HepG2 (cell line): Measurements from ENCODE around the gene R3HDM4. TPM values are rescaled to one million over a fixed set of nuclear protein-coding genes. Genes with fewer than 3 reads are reported as not detected.

Experiments used
- ATAC-seq: fragments of 200-7000 bp; cut with Tn5 transposase; 3 replicates; pipeline ENCODE4 v1.9.1; 2020; ENCODE audit warnings: mild to moderate bottlenecking, moderate library complexity
- BruUV-seq: library from RNA; stranded (reverse); fragments of 400-500 nt; replicated peaks from 2 replicates; lab custom pipeline; 2021; lab: Mats Ljungman, UMichigan
- CTCF ChIA-PET: fragments of 300-600 bp; formaldehyde crosslinking; extraction: SDS; loops from one replicate; lab custom pipeline; 2021; ENCODE audit warnings: low total read pairs, inconsistent platforms, low intra/inter-chr PET ratio; lab: Yijun Ruan, JAX
- POLR2A ChIA-PET: fragments of 350-600 bp; sonication (Branson Sonifier 250); formaldehyde crosslinking; loops from one replicate; lab custom pipeline; 2020; ENCODE audit warnings: antibody characterized with exemption, inconsistent platforms; lab: Yijun Ruan, JAX
- DNase-seq: peaks from one replicate; pipeline ENCODE4 v3.0.0-alpha.2; 2015; ENCODE audit warnings: low spot score
- FAIRE-seq: peaks from 3 replicates; lab custom pipeline; 2011; peaks lifted over from hg19 to GRCh38; lab: Jason Lieb, UNC
- H2AFZ ChIP-seq: one replicate; pipeline ENCODE4 v1.6.1; 2011; ENCODE audit warnings: low read length, inconsistent platforms
- H3K27ac ChIP-seq: fragments of 300-600 bp; 3 replicates; pipeline ENCODE4 v1.8.0; 2011; ENCODE audit warnings: mixed run types, mild to moderate bottlenecking, mixed read lengths, low read length, inconsistent platforms; ENCODE audit not compliant: insufficient read depth; ENCODE audit errors: extremely low read length
- H3K27me3 ChIP-seq, 2 experiments: fragments of 200-600 bp in 1 of 2; 2 replicates in 1 of 2; 3 replicates in 1 of 2; pipeline versions ENCODE4 v1.6.0 to v1.8.0; 2011; ENCODE audit warnings: low read length in 2 of 2, mild to moderate bottlenecking in 2 of 2, moderate library complexity in 2 of 2, inconsistent platforms in 1 of 2; ENCODE audit not compliant: insufficient read depth in 2 of 2, control insufficient read depth in 1 of 2
- H3K36me3 ChIP-seq, 2 experiments: fragments of 200-600 bp in 1 of 2; replicated peaks in 1 of 2; 2 replicates in 1 of 2; 3 replicates in 1 of 2; pipeline versions ENCODE4 v1.5.1 to v1.8.0; 2011; ENCODE audit warnings: low read length in 2 of 2, inconsistent platforms in 1 of 2; ENCODE audit not compliant: insufficient read depth in 2 of 2, control insufficient read depth in 1 of 2
- H3K4me1 ChIP-seq: 2 replicates; pipeline ENCODE4 v1.5.1; 2012; ENCODE audit warnings: low read length, inconsistent platforms; ENCODE audit not compliant: insufficient read depth
- H3K4me2 ChIP-seq: 2 replicates; pipeline ENCODE4 v1.6.0; 2011; ENCODE audit warnings: low read depth, low read length, inconsistent platforms
- H3K4me3 ChIP-seq, 3 experiments: fragments of 200-600 bp in 1 of 3; sonication (generic), shearing (Covaris generic) in 1 of 3; replicated peaks in 1 of 3; 2 replicates each; pipeline ENCODE4 v1.5.1; 2011 to 2016; ENCODE audit warnings: low read length in 3 of 3, inconsistent platforms in 2 of 3, low read depth in 2 of 3, mild to moderate bottlenecking in 2 of 3, control low read depth in 1 of 3, mixed read lengths in 1 of 3; ENCODE audit not compliant: insufficient read depth in 1 of 3
- H3K79me2 ChIP-seq: one replicate; pipeline ENCODE4 v1.6.1; 2011; ENCODE audit warnings: low read length, inconsistent platforms; ENCODE audit not compliant: insufficient read depth
- H3K9ac ChIP-seq: 2 replicates; pipeline ENCODE4 v1.6.0; 2011; ENCODE audit warnings: mild to moderate bottlenecking, low read depth, low read length, inconsistent platforms; ENCODE audit not compliant: insufficient read depth
- H3K9me3 ChIP-seq: 2 replicates; pipeline ENCODE4 v1.5.1; 2012; ENCODE audit warnings: mild to moderate bottlenecking, low read length
- H4K20me1 ChIP-seq: 2 replicates; pipeline ENCODE4 v1.6.0; 2011; ENCODE audit warnings: inconsistent platforms, mild to moderate bottlenecking, low read length, moderate library complexity; ENCODE audit not compliant: insufficient read depth
- ATF5 ChIP-seq: sonication (generic); formaldehyde crosslinking; IDR thresholded peaks from 2 replicates; pipeline ENCODE4 v1.4.0; 2020; ENCODE audit warnings: mild to moderate bottlenecking, low read depth, missing genetic modification reagents
- ELF3 ChIP-seq: IDR thresholded peaks from 2 replicates; pipeline ENCODE4 v1.6.1; 2016; ENCODE audit warnings: missing genetic modification reagents, missing compliant biosample characterization
- ZNF784 ChIP-seq: sonication (generic); formaldehyde crosslinking; IDR thresholded peaks from 2 replicates; pipeline ENCODE4 v1.5.1; 2020; ENCODE audit warnings: missing genetic modification reagents, mild to moderate bottlenecking, borderline replicate concordance
- ZSCAN20 ChIP-seq: sonication (generic); formaldehyde crosslinking; IDR thresholded peaks from 2 replicates; pipeline ENCODE4 v1.4.0; 2020; ENCODE audit warnings: missing genetic modification reagents, mild to moderate bottlenecking, borderline replicate concordance
- WGBS: methylation state at CpG from one replicate; pipeline ENCODE4 v1.1.6; 2017; ENCODE audit warnings: low lambda C conversion rate; 5-methylcytosine and 5-hydroxymethylcytosine counted together
- in situ Hi-C: cut with HindIII; loops from 2 replicates; pipeline ENCODE4 v1.10.0; 2017; ENCODE audit warnings: low pct_unique_long_range_greater_than_20kb; ENCODE audit not compliant: extremely low pct_ligation_motif_present
- intact Hi-C: fragments of 100-400 bp; cut with micrococcal nuclease; formaldehyde crosslinking; loops from one replicate; pipeline ENCODE4 v1.10.0; 2022; ENCODE audit not compliant: unreplicated experiment
- polyA plus RNA-seq, 8 experiments: library from polyadenylated mRNA; depleted of rRNA in 3 of 8; stranded (reverse) in 7 of 8; unstranded in 1 of 8; fragments of >200 nt; fragmentation: Illumina TruSeq in 4 of 8; extraction: Trizol in 4 of 8; gene quantifications; 2 replicates each; pipeline versions ENCODE4 v1.2.1 to v1.2.3, GENCODE V29; 2011 to 2016; ENCODE audit warnings: low read depth in 4 of 8, missing spikeins in 1 of 8, mixed read lengths in 1 of 8; ENCODE audit not compliant: insufficient read depth in 1 of 8
- total RNA-seq, 5 experiments: library from RNA; depleted of rRNA; stranded (reverse); fragments of >200 nt; fragmentation: Illumina TruSeq; extraction: Trizol; gene quantifications; 2 replicates each; pipeline ENCODE4 v1.2.3, GENCODE V29; 2016; ENCODE audit warnings: low read depth in 1 of 5
- TF ChIP-seq, protein P1 (sequence below): IDR thresholded peaks from 2 replicates; pipeline ENCODE4 v1.6.1; 2016; ENCODE audit warnings: low read depth, missing genetic modification reagents, missing compliant biosample characterization

Gene R3HDM4
- total and polyA plus RNA-seq, 2 of the 13 experiments (the other 11 are each of a cell fraction or from before 2014, with no cell fraction given) = 26.2 to 26.9 TPM

DNA sequence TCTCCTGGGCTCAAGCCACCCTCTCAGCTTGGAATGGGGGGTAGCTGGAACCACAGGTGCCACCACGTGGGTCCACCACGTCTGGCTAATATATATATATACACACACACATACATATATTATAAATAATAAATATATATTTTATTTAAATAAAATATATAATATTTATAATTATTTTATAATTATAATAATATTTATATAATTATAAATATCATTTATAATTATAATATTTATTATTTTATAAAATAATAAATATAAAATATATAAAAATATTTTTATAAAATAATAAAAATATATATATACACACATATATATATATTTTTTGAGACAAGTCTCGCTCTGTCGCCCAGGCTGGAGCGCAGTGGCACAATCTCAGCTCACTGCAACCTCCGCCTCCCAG lies 58.5 kb downstream of the R3HDM4 start:
- no peaks in the 10 kb centered on the region for H3K79me2 ChIP-seq
- ChIA-PET CTCF (no interaction called here), POLR2A (no interaction called here)
- FAIRE-seq = no peak
- WGBS = 62% methylated on average over 6 of the region's 6 CpGs
- TF ChIP-seq ZNF784 (CRISPR knock-in tag) (no peak), ATF5 (no peak), ZSCAN20 (no peak), ELF3 (CRISPR knock-in tag) (no peak)
- TF ChIP-seq, protein P1, sequence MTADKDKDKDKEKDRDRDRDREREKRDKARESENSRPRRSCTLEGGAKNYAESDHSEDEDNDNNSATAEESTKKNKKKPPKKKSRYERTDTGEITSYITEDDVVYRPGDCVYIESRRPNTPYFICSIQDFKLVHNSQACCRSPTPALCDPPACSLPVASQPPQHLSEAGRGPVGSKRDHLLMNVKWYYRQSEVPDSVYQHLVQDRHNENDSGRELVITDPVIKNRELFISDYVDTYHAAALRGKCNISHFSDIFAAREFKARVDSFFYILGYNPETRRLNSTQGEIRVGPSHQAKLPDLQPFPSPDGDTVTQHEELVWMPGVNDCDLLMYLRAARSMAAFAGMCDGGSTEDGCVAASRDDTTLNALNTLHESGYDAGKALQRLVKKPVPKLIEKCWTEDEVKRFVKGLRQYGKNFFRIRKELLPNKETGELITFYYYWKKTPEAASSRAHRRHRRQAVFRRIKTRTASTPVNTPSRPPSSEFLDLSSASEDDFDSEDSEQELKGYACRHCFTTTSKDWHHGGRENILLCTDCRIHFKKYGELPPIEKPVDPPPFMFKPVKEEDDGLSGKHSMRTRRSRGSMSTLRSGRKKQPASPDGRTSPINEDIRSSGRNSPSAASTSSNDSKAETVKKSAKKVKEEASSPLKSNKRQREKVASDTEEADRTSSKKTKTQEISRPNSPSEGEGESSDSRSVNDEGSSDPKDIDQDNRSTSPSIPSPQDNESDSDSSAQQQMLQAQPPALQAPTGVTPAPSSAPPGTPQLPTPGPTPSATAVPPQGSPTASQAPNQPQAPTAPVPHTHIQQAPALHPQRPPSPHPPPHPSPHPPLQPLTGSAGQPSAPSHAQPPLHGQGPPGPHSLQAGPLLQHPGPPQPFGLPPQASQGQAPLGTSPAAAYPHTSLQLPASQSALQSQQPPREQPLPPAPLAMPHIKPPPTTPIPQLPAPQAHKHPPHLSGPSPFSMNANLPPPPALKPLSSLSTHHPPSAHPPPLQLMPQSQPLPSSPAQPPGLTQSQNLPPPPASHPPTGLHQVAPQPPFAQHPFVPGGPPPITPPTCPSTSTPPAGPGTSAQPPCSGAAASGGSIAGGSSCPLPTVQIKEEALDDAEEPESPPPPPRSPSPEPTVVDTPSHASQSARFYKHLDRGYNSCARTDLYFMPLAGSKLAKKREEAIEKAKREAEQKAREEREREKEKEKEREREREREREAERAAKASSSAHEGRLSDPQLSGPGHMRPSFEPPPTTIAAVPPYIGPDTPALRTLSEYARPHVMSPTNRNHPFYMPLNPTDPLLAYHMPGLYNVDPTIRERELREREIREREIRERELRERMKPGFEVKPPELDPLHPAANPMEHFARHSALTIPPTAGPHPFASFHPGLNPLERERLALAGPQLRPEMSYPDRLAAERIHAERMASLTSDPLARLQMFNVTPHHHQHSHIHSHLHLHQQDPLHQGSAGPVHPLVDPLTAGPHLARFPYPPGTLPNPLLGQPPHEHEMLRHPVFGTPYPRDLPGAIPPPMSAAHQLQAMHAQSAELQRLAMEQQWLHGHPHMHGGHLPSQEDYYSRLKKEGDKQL (CRISPR knock-in tag) = no peak
- intact Hi-C loops = no loop called here
- H2AFZ ChIP-seq = no peak overlapping the region
- DNase-seq = no peak
- H3K4me1 ChIP-seq = peaks cover 23% of the 10 kb centered on the region
- H4K20me1 ChIP-seq = no peaks in the 10 kb centered on the region
- no peaks in the 10 kb centered on the region for H3K36me3 ChIP-seq
- H3K4me3 ChIP-seq = no peak overlapping the region
- in situ Hi-C loops = loop anchor here (10.0 kb wide), 1 partner anchor 90 kb away; no protein-coding TSS in a partner anchor
- H3K4me2 ChIP-seq = no peak overlapping the region
- peaks cover 2 to 14% of the 10 kb centered on the region in 2 experiments; a peak in 4 of 5 replicates for H3K27me3 ChIP-seq
- no peak for ATAC-seq
- no peak overlapping the region for H3K9ac ChIP-seq
- no peak overlapping the region for H3K27ac ChIP-seq
- no TSS peak for BruUV-seq
- H3K9me3 ChIP-seq = no peaks in the 10 kb centered on the region
